Measurements from ENCODE around the gene STARD13. TPM values are rescaled to one million over a fixed set of nuclear protein-coding genes. Genes with fewer than 3 reads are reported as not detected.

STARD13 gene
- total RNA-seq, 1 experiment from 2014 or later = 26.6 TPM

DNA sequence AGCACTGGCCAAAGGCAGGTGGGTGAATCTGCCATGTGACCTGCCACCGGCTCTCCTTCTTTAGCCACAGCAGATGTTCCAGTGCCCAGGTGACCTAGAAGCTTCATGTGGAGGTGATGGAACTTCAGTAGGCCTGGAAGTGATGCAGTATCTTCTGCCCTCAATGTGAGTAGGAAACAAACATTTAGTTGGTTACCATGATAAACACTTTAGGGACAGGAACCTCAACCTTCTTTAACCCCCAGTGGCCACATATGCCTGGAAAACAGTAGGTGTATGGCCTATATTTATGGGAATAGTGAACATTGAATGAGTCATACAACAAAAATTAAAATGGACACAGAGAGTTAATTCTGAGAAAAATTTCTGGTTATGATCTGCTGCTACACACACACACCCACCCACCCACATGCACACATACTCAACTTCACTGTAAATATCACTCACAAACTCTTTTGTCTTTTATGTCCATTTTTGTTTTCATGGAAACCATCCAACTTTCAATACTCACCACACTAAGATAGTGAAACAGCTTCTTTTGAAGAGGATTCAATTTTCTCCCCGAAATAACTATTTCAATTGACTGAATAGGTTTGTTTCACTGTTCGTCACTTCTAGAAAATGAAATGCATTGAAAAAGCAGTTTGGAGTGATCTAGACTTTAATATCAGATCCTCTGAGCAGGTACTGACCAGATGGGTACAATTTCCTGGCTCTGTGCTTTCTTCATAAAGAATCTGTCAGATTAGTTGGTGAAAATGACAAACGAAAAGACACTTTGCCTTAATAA lies 97.3 kb downstream of the STARD13 start:
- peak; percentile 20 for DNase-seq
- Histone ChIP-seq H3K27me3 (ENCODE audit: low read length) (no peaks in the 10 kb centered on the region), H3K9me3 (ENCODE audit: low read length) (no peaks in the 10 kb centered on the region), H2AFZ (ENCODE audit: low read length) (no peak overlapping the region), H3K4me1 (ENCODE audit: insufficient read depth, low read length) (peaks cover 18% of the 10 kb centered on the region), H3K79me2 (ENCODE audit: low read length) (peaks cover 29% of the 10 kb centered on the region), H4K20me1 (ENCODE audit: low read length) (no peaks in the 10 kb centered on the region), H3K9me2 (replicated peaks; ENCODE audit: low read length) (no peaks in the 10 kb centered on the region), H3K36me3 (ENCODE audit: low read depth, low read length) (no peaks in the 10 kb centered on the region), H3K9ac (ENCODE audit: low read length) (no peak overlapping the region), H3K27ac (ENCODE audit: low read length) (peak overlapping the region; percentile 3; the same call in 1 of the 2 replicates), H3K4me3 (ENCODE audit: low read length) (no peak overlapping the region), H3K4me2 (ENCODE audit: low read length) (no peak overlapping the region), H3F3A (ENCODE audit: low read length, unreplicated experiment) (no peaks in the 10 kb centered on the region)
- intact Hi-C loops (cut with micrococcal nuclease) = no loop called here
- ATAC-seq = no peak
- no TSS peak for BruUV-seq (replicated peaks)
- ChIA-PET POLR2A (ENCODE audit: unreplicated experiment) (no interaction called here), CTCF (no interaction called here)
- TF ChIP-seq EZH2phosphoT487 (IDR thresholded peaks at IDR 0.05; ENCODE audit: borderline replicate concordance, low read length) = no peak
- TF ChIP-seq EZH2 (IDR thresholded peaks at IDR 0.05; ENCODE audit: low read length, unreplicated experiment) = no peak
- TF ChIP-seq, protein P1, sequence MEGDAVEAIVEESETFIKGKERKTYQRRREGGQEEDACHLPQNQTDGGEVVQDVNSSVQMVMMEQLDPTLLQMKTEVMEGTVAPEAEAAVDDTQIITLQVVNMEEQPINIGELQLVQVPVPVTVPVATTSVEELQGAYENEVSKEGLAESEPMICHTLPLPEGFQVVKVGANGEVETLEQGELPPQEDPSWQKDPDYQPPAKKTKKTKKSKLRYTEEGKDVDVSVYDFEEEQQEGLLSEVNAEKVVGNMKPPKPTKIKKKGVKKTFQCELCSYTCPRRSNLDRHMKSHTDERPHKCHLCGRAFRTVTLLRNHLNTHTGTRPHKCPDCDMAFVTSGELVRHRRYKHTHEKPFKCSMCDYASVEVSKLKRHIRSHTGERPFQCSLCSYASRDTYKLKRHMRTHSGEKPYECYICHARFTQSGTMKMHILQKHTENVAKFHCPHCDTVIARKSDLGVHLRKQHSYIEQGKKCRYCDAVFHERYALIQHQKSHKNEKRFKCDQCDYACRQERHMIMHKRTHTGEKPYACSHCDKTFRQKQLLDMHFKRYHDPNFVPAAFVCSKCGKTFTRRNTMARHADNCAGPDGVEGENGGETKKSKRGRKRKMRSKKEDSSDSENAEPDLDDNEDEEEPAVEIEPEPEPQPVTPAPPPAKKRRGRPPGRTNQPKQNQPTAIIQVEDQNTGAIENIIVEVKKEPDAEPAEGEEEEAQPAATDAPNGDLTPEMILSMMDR (conservative IDR thresholded peaks at IDR 0.05; ENCODE audit: low read depth, low read length) = no peak

GRCh38 chr13:33186861-33187291 lies 98.7 kb downstream of the STARD13 start:
- Histone ChIP-seq H3K9me2 (replicated peaks; ENCODE audit: low read length) (no peaks in the 10 kb centered on the region), H3K4me2 (ENCODE audit: low read length) (no peak overlapping the region), H3K36me3 (ENCODE audit: low read depth, low read length) (no peaks in the 10 kb centered on the region), H3K9ac (ENCODE audit: low read length) (no peak overlapping the region), H3K9me3 (ENCODE audit: low read length) (no peaks in the 10 kb centered on the region), H4K20me1 (ENCODE audit: low read length) (no peaks in the 10 kb centered on the region), H3K27me3 (ENCODE audit: low read length) (no peaks in the 10 kb centered on the region), H3K79me2 (ENCODE audit: low read length) (peaks cover 25% of the 10 kb centered on the region), H3F3A (ENCODE audit: low read length, unreplicated experiment) (no peaks in the 10 kb centered on the region), H3K4me1 (ENCODE audit: insufficient read depth, low read length) (peaks cover 18% of the 10 kb centered on the region), H3K4me3 (ENCODE audit: low read length) (no peak overlapping the region), H2AFZ (ENCODE audit: low read length) (no peak overlapping the region), H3K27ac (ENCODE audit: low read length) (no peak overlapping the region)
- ChIA-PET CTCF (no interaction called here), POLR2A (ENCODE audit: unreplicated experiment) (no interaction called here)
- BruUV-seq (replicated peaks) = no TSS peak
- DNase-seq (peak; percentile 17), ATAC-seq (no peak)
- intact Hi-C loops (cut with micrococcal nuclease) = no loop called here
- TF ChIP-seq, protein P1 (conservative IDR thresholded peaks at IDR 0.05; ENCODE audit: low read depth, low read length) = no peak
- TF ChIP-seq EZH2 (IDR thresholded peaks at IDR 0.05; ENCODE audit: low read length, unreplicated experiment) = no peak
- TF ChIP-seq EZH2phosphoT487 (IDR thresholded peaks at IDR 0.05; ENCODE audit: borderline replicate concordance, low read length) = no peak

GRCh38 chr13:33185853-33186252 lies 99.7 kb downstream of the STARD13 start:
- Histone ChIP-seq H3K27me3 (ENCODE audit: low read length) (no peaks in the 10 kb centered on the region), H4K20me1 (ENCODE audit: low read length) (no peaks in the 10 kb centered on the region), H3K4me2 (ENCODE audit: low read length) (no peak overlapping the region), H3F3A (ENCODE audit: low read length, unreplicated experiment) (no peaks in the 10 kb centered on the region), H3K4me3 (ENCODE audit: low read length) (no peak overlapping the region), H3K27ac (ENCODE audit: low read length) (no peak overlapping the region), H3K79me2 (ENCODE audit: low read length) (peaks cover 25% of the 10 kb centered on the region; the same call in 1 of the 2 replicates), H2AFZ (ENCODE audit: low read length) (no peak overlapping the region), H3K4me1 (ENCODE audit: insufficient read depth, low read length) (peaks cover 18% of the 10 kb centered on the region), H3K9me2 (replicated peaks; ENCODE audit: low read length) (no peaks in the 10 kb centered on the region), H3K9ac (ENCODE audit: low read length) (no peak overlapping the region), H3K36me3 (ENCODE audit: low read depth, low read length) (no peaks in the 10 kb centered on the region), H3K9me3 (ENCODE audit: low read length) (no peaks in the 10 kb centered on the region)
- no peak for DNase-seq
- TF ChIP-seq EZH2 (IDR thresholded peaks at IDR 0.05; ENCODE audit: low read length, unreplicated experiment) (no peak), EZH2phosphoT487 (IDR thresholded peaks at IDR 0.05; ENCODE audit: borderline replicate concordance, low read length) (no peak)
- TF ChIP-seq, protein P1 (conservative IDR thresholded peaks at IDR 0.05; ENCODE audit: low read depth, low read length) = no peak
- ChIA-PET POLR2A (ENCODE audit: unreplicated experiment) (no interaction called here), CTCF (no interaction called here)
- ATAC-seq = no peak
- intact Hi-C loops (cut with micrococcal nuclease) = no loop called here
- BruUV-seq (replicated peaks) = no TSS peak
